H1 (cell line): ENCODE data around the gene CUL9.

Experiments
- ATF3 ChIP-seq: IDR thresholded peaks from 2 replicates; pipeline ENCODE4 v1.6.1; 2011; ENCODE audit warnings: low read depth, mild to moderate bottlenecking, low read length; ENCODE audit not compliant: insufficient read depth
- CBX5 ChIP-seq: fragments of 300-800, 300-1000 bp; sonication (generic); IDR thresholded peaks from 2 replicates; pipeline ENCODE4 v1.7.1; 2016; ENCODE audit warnings: antibody characterized with exemption, low read length, low read depth
- CHD1 ChIP-seq: IDR thresholded peaks from 2 replicates; pipeline ENCODE4 v1.6.1; 2012; ENCODE audit warnings: low read depth, low read length, improper control_type of control experiment
- CHD2 ChIP-seq: IDR thresholded peaks from 2 replicates; pipeline ENCODE4 v1.6.1; 2012; ENCODE audit warnings: low read length, improper control_type of control experiment
- EP300 ChIP-seq, 2 experiments: IDR thresholded peaks; 1 replicate in 1 of 2; 2 replicates in 1 of 2; pipeline ENCODE4 v1.6.1; 2011 to 2012; ENCODE audit warnings: low read depth in 2 of 2, low read length in 2 of 2, mild to moderate bottlenecking in 2 of 2, borderline replicate concordance in 1 of 2, inconsistent platforms in 1 of 2, moderate library complexity in 1 of 2
- EZH2 ChIP-seq: fragments of 200-600 bp; sonication (generic); IDR thresholded peaks from 2 replicates; pipeline ENCODE4 v1.7.1; 2012; ENCODE audit warnings: low read depth, mild to moderate bottlenecking, moderate library complexity, low read length, inconsistent platforms; ENCODE audit not compliant: severe bottlenecking
- HDAC2 ChIP-seq, 2 experiments: fragments of 300-600 bp in 1 of 2; sonication (generic) in 1 of 2; IDR thresholded peaks; 2 replicates each; pipeline ENCODE4 v1.6.1; 2011 to 2012; ENCODE audit warnings: low read depth in 2 of 2, low read length in 2 of 2, mild to moderate bottlenecking in 2 of 2, moderate library complexity in 2 of 2, borderline replicate concordance in 1 of 2, inconsistent platforms in 1 of 2
- HDAC6 ChIP-seq: IDR thresholded peaks from one replicate; pipeline ENCODE4 v1.7.1; 2012; ENCODE audit warnings: low read depth, mild to moderate bottlenecking, inconsistent platforms, low read length, moderate library complexity
- POLR2A ChIP-seq, 2 experiments: IDR thresholded peaks; 1 replicate in 1 of 2; 2 replicates in 1 of 2; pipeline ENCODE4 v1.6.1; 2011; ENCODE audit warnings: low read depth in 2 of 2, low read length in 2 of 2, mild to moderate bottlenecking in 2 of 2; ENCODE audit errors: control extremely low read depth in 1 of 2
- TAF7 ChIP-seq: optimal IDR thresholded peaks from 2 replicates; pipeline ENCODE3; 2011; ENCODE audit warnings: low read depth, mild to moderate bottlenecking, inconsistent platforms, low read length, moderate library complexity, borderline replicate concordance
- TF ChIP-seq, protein P1 (sequence below), 3 experiments: IDR thresholded peaks; 1 replicate in 2 of 3; 2 replicates in 1 of 3; pipeline versions ENCODE4 v1.5.1 to v1.6.1; 2011; ENCODE audit warnings: low read length in 3 of 3, mild to moderate bottlenecking in 3 of 3, inconsistent platforms in 2 of 3, low read depth in 1 of 3, moderate library complexity in 1 of 3; ENCODE audit not compliant: insufficient read depth in 1 of 3; ENCODE audit errors: control extremely low read depth in 1 of 3

DNA sequence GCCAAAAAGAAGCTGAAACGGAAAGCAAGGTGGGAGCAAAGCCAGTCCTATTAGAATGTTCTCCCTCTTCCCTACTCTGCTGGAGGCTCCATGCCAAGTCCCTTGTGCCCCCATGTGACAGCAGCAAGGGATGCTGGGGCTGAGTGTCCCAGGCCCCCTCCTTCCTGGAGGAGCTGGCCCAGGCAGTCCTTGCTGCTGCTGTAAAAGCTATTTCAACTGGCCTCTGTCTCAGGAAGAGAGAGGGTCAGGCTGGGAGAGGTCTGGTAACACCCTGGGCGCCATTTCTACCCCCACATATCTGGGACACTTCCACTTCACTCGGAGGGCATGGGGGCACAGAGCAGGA lies 86.3 kb downstream of the CUL9 start:
- TF ChIP-seq CHD2 (no peak), POLR2A (IDR thresholded peaks at IDR 0.05; ENCODE audit: control extremely low read depth in 1 of 2, low read depth in 2 of 2, low read length in 2 of 2) (no peak), HDAC6 (no peak), ATF3 (no peak), TAF7 (no peak), EZH2 (no peak), CBX5 (no peak), EP300 (IDR thresholded peaks at IDR 0.05; ENCODE audit: borderline replicate concordance in 1 of 2, low read depth in 2 of 2, low read length in 2 of 2) (no peak), HDAC2 (IDR thresholded peaks at IDR 0.05; ENCODE audit: borderline replicate concordance in 1 of 2, low read depth in 2 of 2, low read length in 2 of 2) (no peak), CHD1 (no peak)
- TF ChIP-seq, protein P1, sequence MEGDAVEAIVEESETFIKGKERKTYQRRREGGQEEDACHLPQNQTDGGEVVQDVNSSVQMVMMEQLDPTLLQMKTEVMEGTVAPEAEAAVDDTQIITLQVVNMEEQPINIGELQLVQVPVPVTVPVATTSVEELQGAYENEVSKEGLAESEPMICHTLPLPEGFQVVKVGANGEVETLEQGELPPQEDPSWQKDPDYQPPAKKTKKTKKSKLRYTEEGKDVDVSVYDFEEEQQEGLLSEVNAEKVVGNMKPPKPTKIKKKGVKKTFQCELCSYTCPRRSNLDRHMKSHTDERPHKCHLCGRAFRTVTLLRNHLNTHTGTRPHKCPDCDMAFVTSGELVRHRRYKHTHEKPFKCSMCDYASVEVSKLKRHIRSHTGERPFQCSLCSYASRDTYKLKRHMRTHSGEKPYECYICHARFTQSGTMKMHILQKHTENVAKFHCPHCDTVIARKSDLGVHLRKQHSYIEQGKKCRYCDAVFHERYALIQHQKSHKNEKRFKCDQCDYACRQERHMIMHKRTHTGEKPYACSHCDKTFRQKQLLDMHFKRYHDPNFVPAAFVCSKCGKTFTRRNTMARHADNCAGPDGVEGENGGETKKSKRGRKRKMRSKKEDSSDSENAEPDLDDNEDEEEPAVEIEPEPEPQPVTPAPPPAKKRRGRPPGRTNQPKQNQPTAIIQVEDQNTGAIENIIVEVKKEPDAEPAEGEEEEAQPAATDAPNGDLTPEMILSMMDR (IDR thresholded peaks at IDR 0.05; ENCODE audit: control extremely low read depth in 1 of 3, insufficient read depth in 1 of 3, low read depth in 1 of 3, low read length in 3 of 3): no peak
